Mononuclear cell (primary cell): Measurements from ENCODE around the gene MASP2. TPM values are rescaled to one million over a fixed set of nuclear protein-coding genes. Genes with fewer than 3 reads are reported as not detected.

Experiments used
- H3K27me3 ChIP-seq: 2 replicates; pipeline ENCODE4 v1.6.0; 2011; ENCODE audit warnings: low read length, control low read depth; ENCODE audit not compliant: insufficient read depth
- H3K4me1 ChIP-seq: 2 replicates; pipeline ENCODE4 v1.5.1; 2011; ENCODE audit warnings: mild to moderate bottlenecking, low read length, control low read depth; ENCODE audit not compliant: insufficient read depth
- H3K4me3 ChIP-seq: 2 replicates; pipeline ENCODE4 v1.5.1; 2011; ENCODE audit warnings: mild to moderate bottlenecking, low read length, moderate library complexity
- H3K9me3 ChIP-seq: 2 replicates; pipeline ENCODE4 v1.5.1; 2011; ENCODE audit warnings: low read depth, mild to moderate bottlenecking, control low read depth, low read length
- total RNA-seq: library from RNA; depleted of rRNA; stranded (reverse); fragments of >200 nt; gene quantifications from one replicate; pipeline ENCODE4 v1.2.3, GENCODE V29; 2012

Gene MASP2
- total RNA-seq, 1 donor: 0.10 TPM

- no peaks in the 10 kb centered on the region for H3K27me3 ChIP-seq
- peaks cover 29% of the 10 kb centered on the region for H3K4me1 ChIP-seq
- H3K9me3 ChIP-seq: no peaks in the 10 kb centered on the region
- H3K4me3 ChIP-seq: no peak overlapping the region
Observed at GRCh38 chr1:11062965-11063401, 15.9 kb upstream of the MASP2 start.

DNA sequence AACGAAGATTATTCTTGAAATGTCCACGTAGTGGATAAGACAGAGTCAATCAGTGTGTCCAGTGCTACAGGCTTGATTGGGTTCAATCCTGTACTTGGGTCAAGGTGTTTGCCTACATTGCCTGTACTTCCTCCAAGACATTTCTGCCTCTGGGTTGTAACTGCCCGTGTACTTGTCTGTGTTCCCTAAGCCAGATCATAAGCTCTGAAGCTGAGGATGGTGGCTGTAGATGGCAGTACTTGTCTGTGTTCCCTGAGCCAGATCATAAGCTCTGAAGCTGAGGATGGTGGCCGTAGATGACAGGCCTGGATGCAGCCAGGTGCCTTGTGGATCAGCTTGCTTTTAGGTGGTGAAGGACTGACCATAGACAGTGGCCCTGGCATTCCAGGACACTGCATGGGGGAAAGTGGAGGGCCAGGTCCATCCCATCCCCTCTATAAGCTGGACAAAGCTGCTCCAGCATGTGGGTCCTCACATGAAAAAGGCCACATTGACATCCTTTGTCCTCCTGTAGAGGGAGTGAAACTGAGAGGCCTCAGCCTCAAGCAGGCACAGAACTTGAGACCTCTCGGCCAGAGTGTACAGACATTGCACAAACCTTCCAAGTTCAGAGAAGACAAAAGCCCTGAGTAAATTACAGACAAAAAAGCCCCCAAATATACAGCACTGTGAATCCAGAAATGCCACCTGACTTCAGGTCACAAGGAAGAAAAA, 14.8 kb upstream of the MASP2 start:
- Histone ChIP-seq H3K4me3 (no peak overlapping the region), H3K27me3 (no peaks in the 10 kb centered on the region), H3K9me3 (no peaks in the 10 kb centered on the region), H3K4me1 (peaks cover 29% of the 10 kb centered on the region)

DNA sequence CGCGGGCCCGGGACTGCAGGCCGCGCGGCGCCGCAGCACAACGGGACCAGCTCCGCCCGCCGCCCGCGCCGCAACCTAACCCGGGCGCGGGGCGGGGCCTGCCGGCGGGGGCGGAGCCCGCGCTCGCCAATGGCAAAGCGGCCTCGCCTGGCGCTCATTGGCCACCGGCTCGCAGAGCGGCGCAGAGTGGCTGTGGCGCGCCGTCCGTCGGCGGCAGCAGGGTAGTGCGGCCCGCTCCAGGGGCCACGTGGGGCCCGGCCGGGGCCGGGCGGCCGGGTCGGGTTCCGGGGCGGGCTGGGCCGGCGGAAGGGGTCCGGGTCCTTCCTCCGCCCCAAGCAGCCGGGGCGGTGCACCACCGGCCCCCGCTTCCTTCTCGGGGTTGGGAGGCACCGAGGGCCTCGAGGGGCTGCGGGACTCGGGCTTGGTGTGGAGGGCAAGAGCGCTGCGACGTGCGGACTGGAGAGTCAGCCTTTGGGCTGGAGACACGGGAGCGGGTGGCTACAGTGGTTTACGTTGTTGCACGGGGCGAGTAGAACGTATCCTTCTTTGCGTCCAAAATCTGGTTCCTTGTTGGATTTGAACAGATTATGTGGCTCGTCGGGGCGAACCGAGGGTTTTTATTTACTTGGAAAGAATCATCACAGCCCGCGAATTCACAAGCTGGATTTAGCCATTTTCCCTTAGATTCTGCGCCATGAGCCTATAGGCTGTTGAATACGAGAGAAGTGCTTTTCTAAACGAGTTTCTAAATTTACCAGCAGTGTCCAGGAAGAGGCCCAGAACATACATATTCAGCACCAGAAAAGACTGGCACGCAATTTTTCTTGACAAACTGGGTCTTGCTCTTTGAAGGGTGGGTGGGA, 13.2 kb upstream of the MASP2 start, which contains the start of gene SRM:
SRM (minus strand) TSS at position 51 of the 863 bp plus-strand sequence. CDS start 75 bp downstream, outside the sequence.
- peaks cover 29% of the 10 kb centered on the region for H3K4me1 ChIP-seq
- no peaks in the 10 kb centered on the region for H3K27me3 ChIP-seq
- peak within 1 kb of the TSS; percentile 73 for H3K4me3 ChIP-seq
- H3K9me3 ChIP-seq: no peaks in the 10 kb centered on the region

GRCh38 chr1:11059155-11059967, 12.3 kb upstream of the MASP2 start:
- Histone ChIP-seq H3K4me1 (peaks cover 29% of the 10 kb centered on the region), H3K4me3 (peak overlapping the region; percentile 55), H3K9me3 (no peaks in the 10 kb centered on the region), H3K27me3 (no peaks in the 10 kb centered on the region)

DNA sequence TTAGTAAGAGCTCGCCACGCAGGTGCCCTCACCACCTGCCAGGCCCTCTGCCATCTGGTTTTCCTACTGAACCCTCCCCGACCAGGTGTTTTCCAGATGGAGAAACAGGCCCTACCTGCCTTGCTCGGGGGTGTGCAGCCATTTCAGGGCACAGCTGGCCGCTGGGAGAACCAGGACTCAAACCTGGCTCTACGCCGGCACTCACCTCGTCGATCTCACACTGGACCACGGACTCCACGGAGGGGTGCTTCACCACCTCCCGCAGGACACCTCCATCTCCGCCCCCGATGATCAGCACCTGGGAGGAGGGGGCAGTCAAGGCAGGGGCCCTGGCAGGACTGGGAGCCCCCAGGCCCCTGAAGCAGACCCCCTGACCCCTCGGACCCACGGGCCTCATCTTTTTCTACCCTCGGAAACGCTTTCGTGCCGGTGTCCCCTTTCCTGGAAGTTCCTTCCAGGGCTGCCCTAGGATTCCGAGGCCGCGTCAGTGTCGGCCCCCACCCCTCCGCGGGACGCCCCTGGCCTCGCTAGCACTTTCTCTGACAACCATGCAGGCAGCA, 11.6 kb upstream of the MASP2 start:
- Histone ChIP-seq H3K4me3 (peak overlapping the region; percentile 55), H3K4me1 (peaks cover 29% of the 10 kb centered on the region), H3K9me3 (no peaks in the 10 kb centered on the region), H3K27me3 (no peaks in the 10 kb centered on the region)

GRCh38 chr1:11058026-11058425, 11.0 kb upstream of the MASP2 start:
- H3K27me3 ChIP-seq: no peaks in the 10 kb centered on the region
- peaks cover 29% of the 10 kb centered on the region for H3K4me1 ChIP-seq
- no peaks in the 10 kb centered on the region for H3K9me3 ChIP-seq
- no peak overlapping the region for H3K4me3 ChIP-seq

DNA sequence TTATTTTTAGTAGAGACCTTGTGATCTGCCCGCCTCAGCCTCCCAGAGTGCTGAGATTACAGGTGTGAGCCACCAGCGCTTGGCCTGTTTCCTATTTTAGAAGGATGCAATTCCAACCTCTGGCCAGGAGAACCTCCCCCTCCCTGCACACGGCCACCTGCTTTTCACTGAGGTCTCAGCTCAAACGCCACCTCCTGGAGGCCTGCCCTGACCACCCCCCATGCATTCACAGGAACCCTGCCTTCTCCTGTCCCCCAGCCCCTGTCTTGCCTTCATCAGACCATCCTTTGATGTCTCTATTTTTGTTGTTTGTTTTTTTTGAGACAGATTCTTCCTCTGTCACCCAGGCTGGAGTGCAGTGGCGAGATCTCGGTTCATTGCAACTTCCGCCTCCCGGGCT, 10.4 kb upstream of the MASP2 start:
- Histone ChIP-seq H3K4me3 (no peak overlapping the region), H3K4me1 (peaks cover 30% of the 10 kb centered on the region), H3K9me3 (no peaks in the 10 kb centered on the region), H3K27me3 (no peaks in the 10 kb centered on the region)

DNA sequence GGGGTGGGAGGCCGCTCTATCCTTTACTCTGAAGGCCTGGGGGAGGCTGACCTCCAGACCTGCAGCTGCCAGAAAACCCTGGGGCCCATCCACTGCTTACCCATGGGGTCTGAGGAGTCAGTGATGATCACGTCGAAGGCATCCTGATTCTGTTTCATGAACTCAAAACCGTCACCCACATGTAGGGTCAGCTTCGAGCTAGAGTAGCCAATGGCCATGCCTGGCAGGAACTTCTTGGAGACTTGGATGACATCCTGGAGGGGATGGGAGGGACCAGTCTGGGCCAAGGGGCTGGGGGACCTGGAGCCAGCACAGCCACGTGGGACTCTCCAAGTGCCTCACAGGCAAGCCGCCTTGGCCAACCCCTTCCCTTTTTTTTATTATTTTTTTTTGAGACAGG, 9.5 kb upstream of the MASP2 start:
- H3K27me3 ChIP-seq: no peaks in the 10 kb centered on the region
- H3K4me1 ChIP-seq: peaks cover 34% of the 10 kb centered on the region
- no peak overlapping the region for H3K4me3 ChIP-seq
- H3K9me3 ChIP-seq: no peaks in the 10 kb centered on the region

- no peaks in the 10 kb centered on the region for H3K27me3 ChIP-seq
- H3K9me3 ChIP-seq: no peaks in the 10 kb centered on the region
- H3K4me1 ChIP-seq: peaks cover 26% of the 10 kb centered on the region
- H3K4me3 ChIP-seq: no peak overlapping the region
Observed at GRCh38 chr1:11055676-11056075, 8.6 kb upstream of the MASP2 start.

- no peaks in the 10 kb centered on the region for H3K27me3 ChIP-seq
- H3K4me3 ChIP-seq: no peak overlapping the region
- no peaks in the 10 kb centered on the region for H3K9me3 ChIP-seq
- peaks cover 21% of the 10 kb centered on the region for H3K4me1 ChIP-seq
Observed at GRCh38 chr1:11054666-11055065, 7.6 kb upstream of the MASP2 start.

- Histone ChIP-seq H3K9me3 (no peaks in the 10 kb centered on the region), H3K4me3 (no peak overlapping the region), H3K4me1 (peaks cover 18% of the 10 kb centered on the region), H3K27me3 (no peaks in the 10 kb centered on the region)
Observed at GRCh38 chr1:11054181-11054580, 7.1 kb upstream of the MASP2 start.

- peaks cover 14% of the 10 kb centered on the region for H3K4me1 ChIP-seq
- H3K27me3 ChIP-seq: no peaks in the 10 kb centered on the region
- no peak overlapping the region for H3K4me3 ChIP-seq
- no peaks in the 10 kb centered on the region for H3K9me3 ChIP-seq
Observed at GRCh38 chr1:11053758-11054137, 6.7 kb upstream of the MASP2 start.

GRCh38 chr1:11052839-11053757, 6.1 kb upstream of the MASP2 start:
- Histone ChIP-seq H3K9me3 (no peaks in the 10 kb centered on the region), H3K27me3 (no peaks in the 10 kb centered on the region), H3K4me3 (no peak overlapping the region), H3K4me1 (peaks cover 10% of the 10 kb centered on the region)
